ENCODE results near the gene ARHGAP31.

DNA sequence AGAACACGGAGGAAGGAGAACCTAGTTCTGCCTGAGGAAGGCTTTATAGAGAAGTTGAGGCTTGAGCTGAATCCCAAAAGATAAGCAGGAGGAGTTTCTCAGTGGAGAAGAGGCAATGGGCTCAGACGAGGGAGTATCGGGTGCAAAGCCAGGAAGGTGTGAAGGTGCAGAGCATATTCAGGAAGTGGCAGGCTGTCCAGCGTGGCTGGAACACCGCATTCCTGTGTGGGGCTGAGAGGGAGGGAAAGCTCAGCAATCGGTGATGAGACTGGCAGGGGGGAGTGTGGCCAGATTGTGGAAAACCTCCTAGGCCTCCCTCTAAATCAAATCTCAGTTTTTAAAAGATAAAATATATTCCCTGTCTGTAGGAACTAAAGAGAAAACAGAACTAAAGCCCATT lies 63.0 kb downstream of the ARHGAP31 start:
- TF ChIP-seq, protein P1, sequence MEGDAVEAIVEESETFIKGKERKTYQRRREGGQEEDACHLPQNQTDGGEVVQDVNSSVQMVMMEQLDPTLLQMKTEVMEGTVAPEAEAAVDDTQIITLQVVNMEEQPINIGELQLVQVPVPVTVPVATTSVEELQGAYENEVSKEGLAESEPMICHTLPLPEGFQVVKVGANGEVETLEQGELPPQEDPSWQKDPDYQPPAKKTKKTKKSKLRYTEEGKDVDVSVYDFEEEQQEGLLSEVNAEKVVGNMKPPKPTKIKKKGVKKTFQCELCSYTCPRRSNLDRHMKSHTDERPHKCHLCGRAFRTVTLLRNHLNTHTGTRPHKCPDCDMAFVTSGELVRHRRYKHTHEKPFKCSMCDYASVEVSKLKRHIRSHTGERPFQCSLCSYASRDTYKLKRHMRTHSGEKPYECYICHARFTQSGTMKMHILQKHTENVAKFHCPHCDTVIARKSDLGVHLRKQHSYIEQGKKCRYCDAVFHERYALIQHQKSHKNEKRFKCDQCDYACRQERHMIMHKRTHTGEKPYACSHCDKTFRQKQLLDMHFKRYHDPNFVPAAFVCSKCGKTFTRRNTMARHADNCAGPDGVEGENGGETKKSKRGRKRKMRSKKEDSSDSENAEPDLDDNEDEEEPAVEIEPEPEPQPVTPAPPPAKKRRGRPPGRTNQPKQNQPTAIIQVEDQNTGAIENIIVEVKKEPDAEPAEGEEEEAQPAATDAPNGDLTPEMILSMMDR (conservative IDR thresholded peaks at IDR 0.05 in 1 of 2, IDR thresholded peaks at IDR 0.05 in 1 of 2; ENCODE audit: extremely low read depth in 1 of 2, insufficient read depth in 1 of 2, low read depth in 1 of 2, low read length in 2 of 2) = no peak
- TF ChIP-seq EZH2 (IDR thresholded peaks at IDR 0.05; ENCODE audit: borderline replicate concordance, low read length) = no peak

Data from mammary epithelial cell (primary cell).